Upper lobe of right lung (tissue), 1 donor: ENCODE measurements around the gene PODXL. TPM values are rescaled to one million over a fixed set of nuclear protein-coding genes. Genes with fewer than 3 reads are reported as not detected.

Source experiments
- ATAC-seq: fragments of 200-7000 bp; cut with Tn5 transposase; one replicate; pipeline ENCODE4 v1.9.1; 2020; ENCODE audit warnings: mild to moderate bottlenecking, moderate library complexity
- DNase-seq: peaks from one replicate; pipeline ENCODE4 v3.0.0-alpha.2; 2020
- H3K27ac ChIP-seq: fragments of 200-600 bp; one replicate; pipeline ENCODE4 v1.8.0; 2022
- H3K27me3 ChIP-seq: fragments of 200-600 bp; one replicate; pipeline ENCODE4 v1.8.0; 2022; ENCODE audit warnings: mild to moderate bottlenecking
- H3K36me3 ChIP-seq: fragments of 200-600 bp; one replicate; pipeline ENCODE4 v1.8.0; 2022
- H3K4me1 ChIP-seq: fragments of 200-600 bp; one replicate; pipeline ENCODE4 v1.8.0; 2022
- H3K4me3 ChIP-seq: fragments of 200-600 bp; one replicate; pipeline ENCODE4 v1.8.0; 2022; ENCODE audit warnings: mild to moderate bottlenecking
- H3K9me3 ChIP-seq: fragments of 200-600 bp; one replicate; pipeline ENCODE4 v1.8.0; 2022
- CTCF ChIP-seq: fragments of 200-600 bp; IDR thresholded peaks from one replicate; pipeline ENCODE4 v1.8.0; 2022; ENCODE audit warnings: antibody characterized with exemption
- intact Hi-C: fragments of 100-400 bp; cut with DNase I; formaldehyde crosslinking; loops from one replicate; pipeline ENCODE4 v1.11.0; 2022
- total RNA-seq: library from RNA; stranded (reverse); fragmentation: NEBNext Ultra II Directional; extraction: Animal tissue kit (Norgen Biotek cat#: 25700); gene quantifications from one replicate; pipeline ENCODE4 v1.2.1, GENCODE V29; 2021
- donor health status: DM: no; HTN: yes; CAD: no; lungs with severe emphysema.

PODXL gene
- total RNA-seq, 1 donor from 2014 or later, result 99.9 TPM

GRCh38 chr7:131456338-131456737, 100.1 kb downstream of the PODXL start:
- Histone ChIP-seq H3K4me3 (no peak overlapping the region), H3K4me1 (no peaks in the 10 kb centered on the region), H3K27me3 (no peaks in the 10 kb centered on the region), H3K27ac (no peak overlapping the region), H3K36me3 (peaks cover 7% of the 10 kb centered on the region), H3K9me3 (no peaks in the 10 kb centered on the region)
- TF ChIP-seq CTCF, result no peak
- intact Hi-C loops, result no loop called here
- DNase-seq (no peak), ATAC-seq (no peak)

GRCh38 chr7:131455546-131455945, 100.9 kb downstream of the PODXL start:
- DNase-seq (no peak), ATAC-seq (no peak)
- Histone ChIP-seq H3K9me3 (no peaks in the 10 kb centered on the region), H3K36me3 (peaks cover 10% of the 10 kb centered on the region), H3K4me3 (no peak overlapping the region), H3K27me3 (no peaks in the 10 kb centered on the region), H3K27ac (no peak overlapping the region), H3K4me1 (no peaks in the 10 kb centered on the region)
- intact Hi-C loops, result no loop called here
- TF ChIP-seq CTCF, result no peak

- ATAC-seq, result no peak
- intact Hi-C loops, result no loop called here
Observed at GRCh38 chr7:131455001-131455400, 101.4 kb downstream of the PODXL start.

GRCh38 chr7:131454498-131454897, 101.9 kb downstream of the PODXL start:
- Histone ChIP-seq H3K36me3 (peaks cover 8% of the 10 kb centered on the region), H3K27ac (no peak overlapping the region), H3K9me3 (no peaks in the 10 kb centered on the region), H3K4me1 (no peaks in the 10 kb centered on the region), H3K4me3 (no peak overlapping the region), H3K27me3 (no peaks in the 10 kb centered on the region)
- intact Hi-C loops, result no loop called here
- no peak for TF ChIP-seq CTCF
- DNase-seq (no peak), ATAC-seq (no peak)

More at GRCh38 chr7:131455001-131455400, 101.4 kb downstream of the PODXL start:
- TF ChIP-seq CTCF, result no peak
- no peak overlapping the region for H3K27ac ChIP-seq
- DNase-seq, result no peak
- no peaks in the 10 kb centered on the region for H3K9me3 ChIP-seq
- H3K36me3 ChIP-seq, result peaks cover 5% of the 10 kb centered on the region
- H3K4me3 ChIP-seq, result no peak overlapping the region
- no peaks in the 10 kb centered on the region for H3K27me3 ChIP-seq
- no peaks in the 10 kb centered on the region for H3K4me1 ChIP-seq

Other genes starting within 250 kb of the PODXL start
- 66.0 TPM for gene MKLN1, start 228.8 kb downstream of the PODXL start, total RNA-seq